SU-DHL-6 (cell line): ENCODE data around the gene TMF1.

Experiments
- H2AFZ ChIP-seq: fragments of 200-600 bp; sonication (generic); 2 replicates; pipeline ENCODE4 v1.6.1; 2014; ENCODE audit warnings: low read depth, mild to moderate bottlenecking, moderate library complexity, mixed read lengths, antibody characterized with exemption, low read length; ENCODE audit not compliant: severe bottlenecking
- H3F3A ChIP-seq: fragments of 200-600 bp; shearing (Covaris generic); 2 replicates; pipeline ENCODE4 v1.6.0; 2016; ENCODE audit warnings: antibody characterized with exemption, mild to moderate bottlenecking; ENCODE audit not compliant: insufficient read depth
- H3K27ac ChIP-seq: fragments of 200-600 bp; sonication (generic); 2 replicates; pipeline ENCODE4 v1.5.1; 2016; ENCODE audit warnings: low read depth, mild to moderate bottlenecking, low read length, moderate library complexity, mixed read lengths
- H3K27me3 ChIP-seq: fragments of 200-600 bp; sonication (generic), shearing (Covaris generic); 2 replicates; pipeline ENCODE4 v1.6.0; 2014; ENCODE audit warnings: mild to moderate bottlenecking, low read length
- H3K36me3 ChIP-seq: fragments of 200-600 bp; sonication (generic); 2 replicates; pipeline ENCODE4 v1.6.1; 2014; ENCODE audit warnings: mild to moderate bottlenecking, low read length, mixed read lengths
- H3K4me2 ChIP-seq: fragments of 300-600, 200-600 bp; shearing (Covaris generic), sonication (generic); 2 replicates; pipeline ENCODE4 v1.6.0; 2014; ENCODE audit warnings: low read length, low read depth, mild to moderate bottlenecking; ENCODE audit not compliant: poor library complexity, severe bottlenecking
- H3K4me3 ChIP-seq: fragments of 200-600 bp; sonication (generic); 2 replicates; pipeline ENCODE4 v1.5.1; 2014; ENCODE audit warnings: antibody characterized with exemption, low read length, mild to moderate bottlenecking, mixed read lengths; ENCODE audit not compliant: insufficient read depth, poor library complexity, severe bottlenecking
- H3K79me2 ChIP-seq: fragments of 200-600 bp; sonication (generic); 2 replicates; pipeline ENCODE4 v1.6.1; 2014; ENCODE audit warnings: mild to moderate bottlenecking, low read length, moderate library complexity; ENCODE audit not compliant: insufficient read depth
- H3K9ac ChIP-seq: fragments of 200-600 bp; sonication (generic); 2 replicates; pipeline ENCODE4 v1.7.0; 2014; ENCODE audit warnings: mild to moderate bottlenecking, low read length
- H3K9me2 ChIP-seq: fragments of 200-600 bp; sonication (generic); replicated peaks from 2 replicates; pipeline ENCODE4 v1.6.1; 2014; ENCODE audit warnings: low read length; ENCODE audit not compliant: insufficient read depth
- H3K9me3 ChIP-seq: fragments of 200-600 bp; sonication (generic); 2 replicates; pipeline ENCODE4 v1.6.1; 2014; ENCODE audit warnings: low read length, mixed read lengths; ENCODE audit not compliant: insufficient read depth
- H4K20me1 ChIP-seq: fragments of 200-600 bp; sonication (generic); 2 replicates; pipeline ENCODE4 v1.6.1; 2014; ENCODE audit warnings: low read depth, mild to moderate bottlenecking, antibody characterized with exemption, low read length, moderate library complexity, mixed read lengths
- CTCF ChIP-seq: fragments of 200-600 bp; sonication (generic); IDR thresholded peaks from one replicate; pipeline ENCODE4 v1.5.1; 2017; ENCODE audit warnings: antibody characterized with exemption, mild to moderate bottlenecking, low read length, moderate library complexity; ENCODE audit not compliant: insufficient read depth, poor library complexity, severe bottlenecking
- EZH2phosphoT487 ChIP-seq: fragments of 200-600 bp; sonication (generic), shearing (Covaris generic); conservative IDR thresholded peaks from 2 replicates; pipeline ENCODE4 v1.6.1; 2018; ENCODE audit warnings: mild to moderate bottlenecking, antibody characterized with exemption, low read length, moderate library complexity, mixed read lengths

TMF1 gene

GRCh38 chr3:69082361-69082760 is 30.2 kb upstream of the TMF1 start:
- peak overlapping the region; percentile 88 for H2AFZ ChIP-seq
- H3K9me3 ChIP-seq = no peaks in the 10 kb centered on the region
- H3K9me2 ChIP-seq = no peaks in the 10 kb centered on the region
- no peaks in the 10 kb centered on the region; the same call in 1 of the 2 replicates for H3K36me3 ChIP-seq
- peak overlapping the region; percentile 29 for H3K4me3 ChIP-seq
- H3F3A ChIP-seq = peaks cover 40% of the 10 kb centered on the region
- H3K4me2 ChIP-seq = peak overlapping the region; percentile 80
- no peak for TF ChIP-seq CTCF
- TF ChIP-seq EZH2phosphoT487 = no peak
- no peaks in the 10 kb centered on the region for H3K27me3 ChIP-seq
- H4K20me1 ChIP-seq = no peaks in the 10 kb centered on the region
- peak overlapping the region; percentile 71 for H3K9ac ChIP-seq
- peak overlapping the region; percentile 92 for H3K27ac ChIP-seq
- peaks cover 46% of the 10 kb centered on the region for H3K79me2 ChIP-seq

- H3K27me3 ChIP-seq = no peaks in the 10 kb centered on the region
- no peaks in the 10 kb centered on the region; the same call in 1 of the 2 replicates for H3K36me3 ChIP-seq
- peaks cover 40% of the 10 kb centered on the region for H3F3A ChIP-seq
- peaks cover 53% of the 10 kb centered on the region for H3K79me2 ChIP-seq
- peak overlapping the region; percentile 71 for H3K9ac ChIP-seq
- no peak for TF ChIP-seq CTCF
- TF ChIP-seq EZH2phosphoT487 = no peak
- no peaks in the 10 kb centered on the region for H4K20me1 ChIP-seq
- no peak overlapping the region for H3K4me3 ChIP-seq
- no peaks in the 10 kb centered on the region for H3K9me2 ChIP-seq
- H2AFZ ChIP-seq = peak overlapping the region; percentile 88
- H3K4me2 ChIP-seq = peak overlapping the region; percentile 80
- H3K27ac ChIP-seq = peak overlapping the region; percentile 92
- no peaks in the 10 kb centered on the region for H3K9me3 ChIP-seq
Observed at GRCh38 chr3:69081583-69082262, 29.6 kb upstream of the TMF1 start.

GRCh38 chr3:69080233-69080920 is 28.2 kb upstream of the TMF1 start, which contains the start of gene UBA3:
Gene UBA3 (minus strand): TSS chr3:69080365. CDS start chr3:69080353, 12 bp downstream.
- H4K20me1 ChIP-seq = no peaks in the 10 kb centered on the region

More at GRCh38 chr3:69080233-69080920, 28.2 kb upstream of the TMF1 start, which contains the start of gene UBA3:
- Histone ChIP-seq H3K4me3 (peak within 1 kb of the TSS; percentile 78), H3K9me3 (no peaks in the 10 kb centered on the region), H3F3A (peaks cover 40% of the 10 kb centered on the region), H3K9me2 (no peaks in the 10 kb centered on the region), H3K9ac (peak within 1 kb of the TSS; percentile 97), H3K27ac (peak within 1 kb of the TSS; percentile 92), H3K27me3 (no peaks in the 10 kb centered on the region), H3K36me3 (no peaks in the 10 kb centered on the region; the same call in 1 of the 2 replicates), H2AFZ (peak within 1 kb of the TSS; percentile 59), H3K79me2 (peaks cover 51% of the 10 kb centered on the region), H3K4me2 (peak within 1 kb of the TSS; percentile 83)
- TF ChIP-seq CTCF (no peak), EZH2phosphoT487 (no peak)
